CD14-positive monocyte (primary cell): Measurements from ENCODE around the gene SNX3. TPM values are rescaled to one million over a fixed set of nuclear protein-coding genes. Genes with fewer than 3 reads are reported as not detected.

Experiments used
- DNase-seq, 3 donors: peaks; one replicate each; pipeline ENCODE4 v3.0.0-alpha.2; 2011 to 2022
- H2AFZ ChIP-seq: 2 replicates; pipeline ENCODE4 v1.6.0; 2012; ENCODE audit warnings: mild to moderate bottlenecking, low read depth, low read length, inconsistent platforms; ENCODE audit not compliant: insufficient read depth, poor library complexity, severe bottlenecking
- H3K27ac ChIP-seq, 2 donors: 1 replicate in 1 of 2; 2 replicates in 1 of 2; pipeline ENCODE4 v1.5.1; 2012 to 2013; ENCODE audit warnings: low read length in 2 of 2, control low read depth in 1 of 2, inconsistent platforms in 1 of 2, low read depth in 1 of 2, mild to moderate bottlenecking in 1 of 2
- H3K27me3 ChIP-seq, 2 donors: one replicate each; pipeline versions ENCODE4 v1.6.0 to v1.6.1; 2011 to 2013; ENCODE audit warnings: low read length in 2 of 2; ENCODE audit not compliant: control insufficient read depth in 2 of 2, insufficient read depth in 2 of 2
- H3K36me3 ChIP-seq, 2 donors: replicated peaks in 1 of 2; 1 replicate in 1 of 2; 2 replicates in 1 of 2; pipeline versions ENCODE4 v1.5.1 to v1.6.1; 2012 to 2013; ENCODE audit warnings: low read length in 2 of 2, control low read depth in 1 of 2, inconsistent platforms in 1 of 2, mild to moderate bottlenecking in 1 of 2; ENCODE audit not compliant: insufficient read depth in 2 of 2, control insufficient read depth in 1 of 2
- H3K4me1 ChIP-seq, 2 donors: 1 replicate in 1 of 2; 2 replicates in 1 of 2; pipeline versions ENCODE4 v1.5.1 to v1.6.1; 2012 to 2013; ENCODE audit warnings: low read length in 2 of 2, control low read depth in 1 of 2, inconsistent platforms in 1 of 2, mild to moderate bottlenecking in 1 of 2, moderate library complexity in 1 of 2; ENCODE audit not compliant: insufficient read depth in 2 of 2, control insufficient read depth in 1 of 2
- H3K4me2 ChIP-seq: replicated peaks from 2 replicates; pipeline ENCODE3; 2012; ENCODE audit warnings: low read length, moderate library complexity, mild to moderate bottlenecking; ENCODE audit not compliant: poor library complexity, severe bottlenecking; ENCODE audit errors: extremely low read depth
- H3K4me3 ChIP-seq, 3 experiments: fragments of 200-600 bp in 1 of 3; sonication (generic) in 1 of 3; replicated peaks in 1 of 3; 1 replicate in 2 of 3; 2 replicates in 1 of 3; pipeline ENCODE4 v1.5.1; 2011 to 2013; ENCODE audit warnings: low read length in 3 of 3, mild to moderate bottlenecking in 3 of 3, control low read depth in 2 of 3, low read depth in 2 of 3, inconsistent platforms in 1 of 3, moderate library complexity in 1 of 3
- H3K79me2 ChIP-seq: 2 replicates; pipeline ENCODE4 v1.6.0; 2012; ENCODE audit warnings: mild to moderate bottlenecking, control low read depth, inconsistent platforms, low read length, moderate library complexity; ENCODE audit not compliant: insufficient read depth
- H3K9ac ChIP-seq: 2 replicates; pipeline ENCODE4 v1.6.0; 2017; ENCODE audit warnings: low read length, mild to moderate bottlenecking; ENCODE audit not compliant: insufficient read depth, poor library complexity, severe bottlenecking
- H3K9me3 ChIP-seq, 2 donors: replicated peaks in 1 of 2; 1 replicate in 1 of 2; 2 replicates in 1 of 2; pipeline versions ENCODE4 v1.5.1 to v1.6.1; 2012 to 2013; ENCODE audit warnings: low read length in 2 of 2, control low read depth in 1 of 2; ENCODE audit not compliant: control insufficient read depth in 1 of 2, insufficient read depth in 1 of 2
- H4K20me1 ChIP-seq: 2 replicates; pipeline ENCODE4 v1.6.0; 2012; ENCODE audit warnings: mild to moderate bottlenecking, low read length, control low read depth, moderate library complexity; ENCODE audit not compliant: insufficient read depth
- H3K27ac Mint-ChIP-seq, 7 donors: one replicate each; pipeline ENCODE4 v1.8.0; 2020; ENCODE audit warnings: mild to moderate bottlenecking in 7 of 7, mixed read lengths in 7 of 7, moderate library complexity in 6 of 7, inconsistent platforms in 2 of 7
- H3K27me3 Mint-ChIP-seq, 3 donors: one replicate each; pipeline ENCODE4 v1.8.0; 2021 to 2022; ENCODE audit warnings: low read depth in 3 of 3, mild to moderate bottlenecking in 3 of 3, mixed read lengths in 3 of 3, moderate library complexity in 3 of 3, inconsistent platforms in 1 of 3
- H3K36me3 Mint-ChIP-seq, 2 donors: one replicate each; pipeline ENCODE4 v1.8.0; 2020; ENCODE audit warnings: mixed read lengths in 2 of 2, inconsistent platforms in 1 of 2, mild to moderate bottlenecking in 1 of 2
- H3K4me1 Mint-ChIP-seq: one replicate; pipeline ENCODE4 v1.8.0; 2020; ENCODE audit warnings: mild to moderate bottlenecking, mixed read lengths
- H3K4me3 Mint-ChIP-seq, 2 donors: one replicate each; pipeline ENCODE4 v1.8.0; 2020; ENCODE audit warnings: mild to moderate bottlenecking in 2 of 2, mixed read lengths in 2 of 2, moderate library complexity in 1 of 2
- H3K9me3 Mint-ChIP-seq, 7 donors: one replicate each; pipeline ENCODE4 v1.8.0; 2020 to 2022; ENCODE audit warnings: mixed read lengths in 7 of 7, mild to moderate bottlenecking in 6 of 7, moderate library complexity in 6 of 7, inconsistent platforms in 2 of 7
- WGBS: methylation state at CpG from one replicate; pipeline ENCODE4 v1.1.5; 2013; ENCODE audit warnings: missing lambda C conversion rate; ENCODE audit not compliant: insufficient coverage; 5-methylcytosine and 5-hydroxymethylcytosine counted together
- intact Hi-C, 2 donors: fragments of 100-400 bp; cut with micrococcal nuclease; formaldehyde crosslinking; loops; one replicate each; pipeline versions ENCODE4 v1.15.0 to v1.15.1; 2023
- polyA plus RNA-seq, 3 donors: library from polyadenylated mRNA; depleted of rRNA in 1 of 3; unstranded in 2 of 3; stranded (reverse) in 1 of 3; fragments of 300-500 nt in 2 of 3; fragments of >200 nt in 1 of 3; fragmentation: Illumina TruSeq in 2 of 3; gene quantifications; 1 replicate in 2 of 3; 2 replicates in 1 of 3; pipeline ENCODE4 v1.2.3, GENCODE V29; 2012 to 2021
- TF ChIP-seq, protein P1 (sequence below): fragments of 200-600 bp; IDR thresholded peaks from one replicate; pipeline ENCODE4 v1.8.0; 2022; ENCODE audit warnings: antibody characterized with exemption, mild to moderate bottlenecking

The SNX3 gene
- polyA plus RNA-seq, 3 donors = 134 to 441 (median 394) TPM

DNA sequence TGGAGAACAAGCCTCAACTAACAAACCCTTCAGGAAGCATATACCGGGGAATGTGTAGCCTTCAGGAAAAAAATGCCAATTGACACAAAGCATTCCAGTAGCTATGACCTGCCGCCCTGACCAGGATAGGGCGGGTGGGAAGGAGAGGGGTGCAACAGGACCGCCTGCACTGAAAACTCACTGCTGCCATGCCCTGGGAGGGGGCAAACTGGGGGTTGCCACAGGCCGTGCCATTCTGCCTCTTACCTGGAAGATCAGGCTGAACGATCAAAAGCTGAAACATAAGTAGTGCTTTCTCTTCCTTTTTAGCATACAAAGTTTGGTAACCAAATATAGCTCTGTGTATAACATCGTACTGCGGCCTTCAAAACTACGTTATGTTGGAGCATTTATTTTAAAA is 73.3 kb downstream of the SNX3 start:
- TF ChIP-seq, protein P1, sequence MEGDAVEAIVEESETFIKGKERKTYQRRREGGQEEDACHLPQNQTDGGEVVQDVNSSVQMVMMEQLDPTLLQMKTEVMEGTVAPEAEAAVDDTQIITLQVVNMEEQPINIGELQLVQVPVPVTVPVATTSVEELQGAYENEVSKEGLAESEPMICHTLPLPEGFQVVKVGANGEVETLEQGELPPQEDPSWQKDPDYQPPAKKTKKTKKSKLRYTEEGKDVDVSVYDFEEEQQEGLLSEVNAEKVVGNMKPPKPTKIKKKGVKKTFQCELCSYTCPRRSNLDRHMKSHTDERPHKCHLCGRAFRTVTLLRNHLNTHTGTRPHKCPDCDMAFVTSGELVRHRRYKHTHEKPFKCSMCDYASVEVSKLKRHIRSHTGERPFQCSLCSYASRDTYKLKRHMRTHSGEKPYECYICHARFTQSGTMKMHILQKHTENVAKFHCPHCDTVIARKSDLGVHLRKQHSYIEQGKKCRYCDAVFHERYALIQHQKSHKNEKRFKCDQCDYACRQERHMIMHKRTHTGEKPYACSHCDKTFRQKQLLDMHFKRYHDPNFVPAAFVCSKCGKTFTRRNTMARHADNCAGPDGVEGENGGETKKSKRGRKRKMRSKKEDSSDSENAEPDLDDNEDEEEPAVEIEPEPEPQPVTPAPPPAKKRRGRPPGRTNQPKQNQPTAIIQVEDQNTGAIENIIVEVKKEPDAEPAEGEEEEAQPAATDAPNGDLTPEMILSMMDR = no peak
- no peaks in the 10 kb centered on the region for H3K9me3 ChIP-seq
- H3K27me3 Mint-ChIP-seq = peaks cover 31 to 64% (median 51%) of the 10 kb centered on the region in 3 donors

DNA sequence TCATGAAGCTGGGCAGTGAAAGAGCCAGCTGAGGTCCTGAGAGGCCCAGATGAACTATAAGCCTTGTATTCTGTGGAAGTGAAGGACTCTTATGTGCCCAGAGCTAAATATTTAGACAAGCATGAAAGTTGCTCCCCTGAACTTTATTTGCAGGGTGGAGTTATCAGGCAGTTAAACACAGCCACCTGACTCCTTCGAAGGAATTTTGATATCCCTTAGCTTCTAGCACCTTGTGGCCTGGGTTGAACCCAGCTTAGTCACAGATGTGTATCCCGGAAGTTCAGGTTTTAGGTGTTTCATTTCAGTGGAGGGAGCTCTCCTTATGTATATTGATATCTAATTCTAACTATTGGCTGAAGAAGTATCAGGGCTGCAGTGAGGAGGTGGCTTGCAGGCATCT is 74.6 kb downstream of the SNX3 start:
- intact Hi-C loops = no loop called here

More for the DNA sequence above, 73.3 kb downstream of the SNX3 start:
- H3K4me2 ChIP-seq = no peak overlapping the region
- no peaks in the 10 kb centered on the region for H3K79me2 ChIP-seq
- H3K27me3 ChIP-seq = peaks cover 35 to 84% of the 10 kb centered on the region in 2 donors
- no peak overlapping the region for H3K27ac ChIP-seq
- Mint-ChIP-seq H3K36me3 (no peaks in the 10 kb centered on the region), H3K4me1 (no peaks in the 10 kb centered on the region), H3K9me3 (peaks cover 0 to 2% (median 0%) of the 10 kb centered on the region in 7 donors), H3K27ac (no peak overlapping the region), H3K4me3 (peak overlapping the region in 1 of 2 donors; percentile 52)
- intact Hi-C loops = no loop called here
- H3K4me3 ChIP-seq = no peak overlapping the region
- 88% methylated on average over 5 of the region's 9 CpGs for WGBS
- no peak overlapping the region for H2AFZ ChIP-seq
- H4K20me1 ChIP-seq = no peaks in the 10 kb centered on the region
- no peak for DNase-seq
- no peak overlapping the region for H3K9ac ChIP-seq
- H3K36me3 ChIP-seq = no peaks in the 10 kb centered on the region
- H3K4me1 ChIP-seq = no peaks in the 10 kb centered on the region

More for the DNA sequence above, 74.6 kb downstream of the SNX3 start:
- Mint-ChIP-seq H3K4me1 (no peaks in the 10 kb centered on the region), H3K27me3 (peaks cover 38 to 71% (median 60%) of the 10 kb centered on the region in 3 donors), H3K36me3 (no peaks in the 10 kb centered on the region), H3K9me3 (peaks cover 0 to 2% (median 0%) of the 10 kb centered on the region in 7 donors), H3K27ac (no peak overlapping the region), H3K4me3 (no peak overlapping the region)
- Histone ChIP-seq H2AFZ (no peak overlapping the region), H3K4me2 (no peak overlapping the region), H3K9me3 (no peaks in the 10 kb centered on the region), H3K36me3 (no peaks in the 10 kb centered on the region), H3K4me1 (no peaks in the 10 kb centered on the region), H3K4me3 (no peak overlapping the region), H4K20me1 (no peaks in the 10 kb centered on the region), H3K9ac (no peak overlapping the region), H3K27ac (no peak overlapping the region), H3K27me3 (peaks cover 36 to 83% of the 10 kb centered on the region in 2 donors), H3K79me2 (no peaks in the 10 kb centered on the region)
- no peak for DNase-seq
- 100% methylated on average over 1 of the region's 2 CpGs for WGBS
- TF ChIP-seq, protein P1 = no peak
